ENCODE measurements around the gene MTA3.

DNA sequence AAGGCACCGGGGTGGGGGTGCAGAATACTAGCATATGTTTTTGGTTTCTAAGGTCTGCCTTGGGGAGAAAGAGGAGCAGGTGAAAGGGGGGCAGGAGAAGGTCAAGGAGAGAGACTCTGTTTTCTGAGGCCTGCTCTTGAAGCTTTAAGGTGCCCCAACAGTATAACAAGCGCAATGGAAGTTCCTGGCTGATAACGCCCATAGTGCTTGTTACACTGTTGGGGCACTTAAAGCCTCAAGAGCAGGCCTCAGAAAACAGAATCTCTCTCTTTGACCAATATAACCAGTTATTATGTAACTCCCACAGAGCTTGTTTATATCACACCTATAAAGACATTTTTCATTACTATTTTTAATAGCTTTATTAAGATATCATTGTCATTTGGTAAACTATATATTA is 179.0 kb downstream of the MTA3 start:
- TF ChIP-seq, protein P1, sequence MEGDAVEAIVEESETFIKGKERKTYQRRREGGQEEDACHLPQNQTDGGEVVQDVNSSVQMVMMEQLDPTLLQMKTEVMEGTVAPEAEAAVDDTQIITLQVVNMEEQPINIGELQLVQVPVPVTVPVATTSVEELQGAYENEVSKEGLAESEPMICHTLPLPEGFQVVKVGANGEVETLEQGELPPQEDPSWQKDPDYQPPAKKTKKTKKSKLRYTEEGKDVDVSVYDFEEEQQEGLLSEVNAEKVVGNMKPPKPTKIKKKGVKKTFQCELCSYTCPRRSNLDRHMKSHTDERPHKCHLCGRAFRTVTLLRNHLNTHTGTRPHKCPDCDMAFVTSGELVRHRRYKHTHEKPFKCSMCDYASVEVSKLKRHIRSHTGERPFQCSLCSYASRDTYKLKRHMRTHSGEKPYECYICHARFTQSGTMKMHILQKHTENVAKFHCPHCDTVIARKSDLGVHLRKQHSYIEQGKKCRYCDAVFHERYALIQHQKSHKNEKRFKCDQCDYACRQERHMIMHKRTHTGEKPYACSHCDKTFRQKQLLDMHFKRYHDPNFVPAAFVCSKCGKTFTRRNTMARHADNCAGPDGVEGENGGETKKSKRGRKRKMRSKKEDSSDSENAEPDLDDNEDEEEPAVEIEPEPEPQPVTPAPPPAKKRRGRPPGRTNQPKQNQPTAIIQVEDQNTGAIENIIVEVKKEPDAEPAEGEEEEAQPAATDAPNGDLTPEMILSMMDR (IDR thresholded peaks at IDR 0.05; ENCODE audit: low read depth, low read length), result no peak
- TF ChIP-seq MAX (IDR thresholded peaks at IDR 0.05; ENCODE audit: low read depth, low read length), result no peak

All from NB4 (cell line).